ENCODE measurements around the gene KANSL3. TPM values are rescaled to one million over a fixed set of nuclear protein-coding genes. Genes with fewer than 3 reads are reported as not detected.
"Not testable (repeated sequence)": the region's sequence is repeated elsewhere in the genome, so short reads cannot be mapped to it uniquely, and the experiment has no call there.

Gene KANSL3
- total RNA-seq, 1 donor from 2014 or later: 28.2 TPM

GRCh38 chr2:96655526-96655925, 17.4 kb upstream of the KANSL3 start:
- DNase-seq (ENCODE audit: low spot score): no peak

- DNase-seq (ENCODE audit: low spot score): not testable (repeated sequence)
Measured at GRCh38 chr2:96654791-96655190, 16.7 kb upstream of the KANSL3 start.

DNA sequence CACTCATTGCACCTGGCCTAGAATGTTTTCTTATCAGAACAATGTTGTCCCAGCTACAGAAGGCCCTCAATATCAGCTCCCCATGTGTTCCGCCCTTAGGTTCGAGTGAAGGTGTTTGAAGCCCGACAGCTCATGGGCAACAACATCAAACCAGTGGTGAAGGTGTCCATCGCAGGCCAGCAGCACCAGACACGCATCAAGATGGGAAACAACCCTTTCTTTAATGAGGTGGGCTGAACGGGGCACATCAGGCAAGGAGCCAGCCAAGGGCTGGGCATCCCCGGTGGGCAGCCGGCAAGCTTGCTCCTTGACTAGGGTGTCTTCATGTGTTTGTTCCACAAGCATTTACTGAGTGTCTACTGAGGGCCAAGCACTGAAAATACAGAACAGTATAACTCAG, 13.7 kb upstream of the KANSL3 start:
- DNase-seq (ENCODE audit: low spot score): no peak

GRCh38 chr2:96649342-96649741, 11.2 kb upstream of the KANSL3 start:
- DNase-seq (ENCODE audit: low spot score): no peak

DNA sequence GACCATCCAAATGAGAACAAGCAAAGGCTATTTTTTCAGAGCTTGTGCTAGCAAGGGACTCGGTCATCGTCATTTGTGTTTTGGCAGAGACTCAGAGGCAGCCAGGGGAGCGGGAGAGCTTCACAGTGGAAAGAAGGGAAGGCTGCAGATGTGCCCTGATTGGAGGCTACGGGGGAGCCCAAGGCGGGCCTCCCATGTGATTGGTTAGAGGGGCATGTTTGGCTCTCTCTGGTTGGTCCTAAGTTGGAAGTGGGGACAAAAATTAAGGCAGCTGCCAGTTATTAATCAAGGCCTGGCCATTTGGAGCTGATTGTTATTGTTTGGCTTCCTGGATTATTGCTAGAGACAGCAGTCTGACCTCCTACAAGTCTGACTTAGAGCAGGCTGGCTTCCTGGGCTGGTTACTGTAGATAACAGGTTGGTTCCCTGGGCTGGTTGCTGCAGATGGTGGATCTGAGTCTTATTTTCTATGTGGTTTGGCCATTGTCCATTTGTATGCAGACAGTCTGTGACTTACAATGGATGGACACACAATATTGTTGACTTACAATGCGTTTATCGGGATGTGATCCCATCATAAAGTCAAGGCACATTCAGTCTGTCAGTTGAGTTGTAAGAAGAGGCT, 10.3 kb upstream of the KANSL3 start:
- no peak for DNase-seq (ENCODE audit: low spot score)

DNA sequence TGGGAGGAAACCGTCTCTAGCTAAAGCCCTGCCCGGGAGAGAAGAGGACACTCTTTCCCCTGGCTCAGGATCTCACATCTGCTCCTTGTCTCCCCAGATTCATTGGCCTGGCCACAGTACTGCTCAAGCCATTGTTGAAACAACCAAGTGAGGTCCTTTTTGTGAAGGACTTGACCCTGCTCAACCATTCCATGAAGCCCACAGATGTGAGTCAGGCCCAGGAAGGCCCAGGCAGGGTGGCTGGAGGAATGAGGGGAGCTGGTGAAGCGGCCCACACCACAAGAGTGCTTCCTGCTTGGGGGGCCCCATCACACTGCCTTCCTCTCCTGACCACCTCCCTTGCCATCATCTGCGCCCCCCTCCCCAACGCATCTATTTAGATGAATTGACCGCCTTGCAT, 9.6 kb upstream of the KANSL3 start:
- DNase-seq (ENCODE audit: low spot score): no peak

GRCh38 chr2:96642564-96643360, 4.7 kb upstream of the KANSL3 start, which contains the start of gene FER1L5:
FER1L5 (plus strand) TSS chr2:96642764; CDS start chr2:96642837, 73 bp downstream.
- DNase-seq (ENCODE audit: low spot score): peak; percentile 68

- DNase-seq (ENCODE audit: low spot score): peak; percentile 89
Measured at GRCh38 chr2:96637385-96638143, 548 bp downstream of the KANSL3 start.

DNA sequence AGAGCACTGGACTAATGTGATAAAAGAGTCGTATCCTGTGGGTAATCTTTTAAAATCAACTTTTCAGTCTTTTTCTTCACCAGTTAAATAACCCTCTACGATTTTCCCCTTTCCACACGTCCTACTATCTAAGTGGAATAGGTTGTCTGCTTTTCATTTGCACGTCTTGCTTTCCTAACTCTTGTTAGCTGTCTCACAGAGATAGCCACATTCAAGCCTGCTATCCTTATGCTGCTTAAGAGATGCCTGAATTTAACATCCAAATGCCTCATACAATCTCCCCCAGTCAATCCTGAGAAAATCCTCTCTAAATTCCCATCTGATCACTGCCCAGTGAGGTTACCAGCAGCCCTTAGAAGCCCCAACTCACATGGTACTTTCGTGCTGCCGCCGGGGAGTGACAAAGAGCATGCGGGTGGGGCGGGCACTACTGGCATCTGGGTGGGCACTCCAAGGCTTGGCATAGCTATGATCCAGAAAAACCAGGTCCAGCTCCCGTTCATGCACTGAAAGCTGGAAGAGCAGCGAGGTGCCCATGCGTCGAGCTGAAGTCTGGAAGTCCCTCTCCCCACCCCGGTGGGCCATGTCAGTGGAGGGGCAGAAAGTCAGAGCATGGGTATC, 1.5 kb downstream of the KANSL3 start:
- peak; percentile 75 for DNase-seq (ENCODE audit: low spot score)

DNA sequence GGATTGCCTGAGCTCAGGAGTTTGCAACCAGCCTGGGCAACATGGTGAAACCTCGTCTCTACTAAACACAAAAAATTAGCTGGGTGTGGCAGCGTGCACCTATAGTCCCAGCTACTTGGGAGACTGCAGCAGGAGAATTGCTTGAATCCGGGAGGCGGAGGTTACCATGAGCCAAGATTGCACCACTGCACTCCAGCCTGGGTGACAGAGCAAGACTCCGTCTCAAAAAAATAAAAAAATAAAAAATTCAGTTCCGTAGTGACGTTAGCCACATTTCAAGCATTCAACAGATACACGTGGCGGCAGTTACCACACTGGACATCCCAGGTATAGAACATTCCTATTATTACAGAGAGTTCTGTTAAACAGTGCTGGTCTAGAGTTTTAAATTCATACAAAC, 4.5 kb downstream of the KANSL3 start:
- no peak for DNase-seq (ENCODE audit: low spot score)

DNA sequence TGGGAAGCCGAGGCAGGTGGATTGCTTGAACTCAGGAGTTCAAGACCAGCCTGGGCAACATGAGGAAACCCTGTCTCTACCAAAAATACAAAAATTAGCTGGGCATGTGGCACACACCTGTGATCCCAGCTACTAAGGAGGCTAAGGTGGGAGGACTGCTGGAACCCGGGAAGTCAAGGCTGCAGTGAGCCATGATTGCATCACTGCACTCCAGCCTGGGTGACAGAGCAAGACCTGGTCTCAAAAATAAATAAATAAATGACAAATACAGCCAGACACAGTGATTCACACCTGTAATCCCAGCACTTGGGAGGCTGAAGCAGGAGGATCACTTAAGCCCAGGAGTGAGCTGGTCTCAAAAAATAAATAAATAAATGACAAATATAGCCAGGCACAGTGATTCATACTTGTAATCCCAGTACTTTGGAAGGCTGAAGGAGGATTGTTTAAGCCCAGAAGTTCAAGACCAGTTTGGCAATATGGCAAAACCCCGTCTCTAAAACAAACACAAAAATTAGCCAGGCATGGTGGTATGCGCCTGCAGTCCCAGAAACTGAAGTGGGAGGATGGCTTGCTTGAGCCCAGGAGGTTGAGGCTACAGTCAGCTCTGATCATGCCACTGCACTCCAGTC, 6.2 kb downstream of the KANSL3 start:
- DNase-seq (ENCODE audit: low spot score): peak; percentile 10

GRCh38 chr2:96626553-96626942, 11.6 kb downstream of the KANSL3 start:
- no peak for DNase-seq (ENCODE audit: low spot score)

- no peak for DNase-seq (ENCODE audit: low spot score)
Measured at GRCh38 chr2:96625571-96626552, 12.2 kb downstream of the KANSL3 start.

- peak; percentile 10 for DNase-seq (ENCODE audit: low spot score)
Measured at GRCh38 chr2:96623116-96623515, 15.0 kb downstream of the KANSL3 start.

DNA sequence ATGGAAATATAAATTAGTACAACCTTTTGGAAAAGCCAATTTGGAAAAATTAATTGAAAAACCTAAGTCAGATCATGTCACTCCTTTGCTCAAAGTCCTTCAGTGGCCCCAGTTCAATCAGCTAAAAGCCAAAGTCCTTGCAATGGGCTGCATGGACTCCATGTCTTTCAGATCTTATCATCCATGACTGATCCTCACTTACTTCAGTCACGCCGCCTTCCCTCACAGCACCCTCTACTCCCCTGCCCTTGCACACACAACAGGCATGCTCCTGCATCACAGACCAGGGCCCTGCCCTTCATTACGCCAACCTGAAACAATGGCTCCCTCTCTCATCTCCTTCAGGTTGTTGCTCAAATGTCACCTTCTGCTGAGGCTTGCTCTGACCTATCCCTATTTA, 15.6 kb downstream of the KANSL3 start:
- no peak for DNase-seq (ENCODE audit: low spot score)

- peak; percentile 19 for DNase-seq (ENCODE audit: low spot score)
Measured at GRCh38 chr2:96618596-96619283, 19.4 kb downstream of the KANSL3 start.

DNA sequence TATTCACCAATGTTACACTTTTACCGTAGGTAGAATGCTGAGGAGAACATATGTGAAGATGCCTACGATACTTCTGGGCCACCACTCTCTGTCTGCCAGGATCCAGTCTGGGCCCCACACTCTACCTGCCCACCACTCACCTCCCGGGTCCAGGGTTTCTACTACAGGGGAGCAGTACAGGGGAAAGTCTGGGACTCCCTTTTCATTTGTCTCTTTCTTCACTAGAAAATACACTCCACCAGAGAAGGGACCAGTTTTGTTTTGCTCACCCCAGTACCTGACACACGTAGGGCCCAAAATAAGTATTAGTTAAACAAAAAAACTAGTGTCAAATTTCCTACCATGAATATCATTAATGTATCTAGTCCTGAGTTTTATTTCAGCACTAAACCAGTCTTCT, 21.1 kb downstream of the KANSL3 start:
- DNase-seq (ENCODE audit: low spot score): no peak

DNA sequence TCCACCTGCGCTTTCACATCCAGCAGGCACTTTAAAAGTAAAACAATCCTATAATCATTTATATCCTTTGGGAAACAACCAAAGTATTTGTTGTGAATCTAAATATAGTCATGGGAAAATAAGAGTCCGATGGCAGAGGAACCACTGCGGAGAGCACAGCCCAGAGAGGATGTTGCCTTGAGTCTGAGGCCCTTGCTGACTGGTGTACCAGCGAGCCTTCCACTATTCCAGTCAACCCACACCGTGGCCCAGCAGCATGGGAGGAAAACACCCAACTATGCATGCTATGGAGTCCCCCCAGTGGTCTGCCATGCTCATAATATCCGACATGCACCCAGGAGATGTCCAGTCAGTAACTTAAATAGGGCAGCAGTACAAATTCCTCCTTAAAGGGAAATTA, 21.6 kb downstream of the KANSL3 start:
- no peak for DNase-seq (ENCODE audit: low spot score)

DNA sequence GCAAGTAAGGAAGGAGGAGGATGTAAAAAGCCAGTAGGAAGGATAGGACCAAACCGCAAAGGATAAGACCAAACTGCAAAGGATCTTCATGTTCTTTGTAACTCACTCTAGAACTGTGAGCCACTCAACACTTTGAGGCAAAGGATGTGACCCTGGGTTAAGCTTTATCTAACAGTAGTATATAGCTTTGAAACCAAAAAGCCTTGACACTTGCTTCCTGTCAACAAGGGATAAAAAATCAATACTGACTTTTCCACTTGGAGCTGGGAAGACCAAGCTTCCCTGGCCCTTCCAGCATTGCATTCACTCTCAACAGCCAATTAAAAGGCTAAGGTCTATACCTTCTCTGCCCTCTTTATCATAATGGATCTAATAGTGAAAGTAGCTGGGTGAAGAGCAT, 22.0 kb downstream of the KANSL3 start:
- no peak for DNase-seq (ENCODE audit: low spot score)

Data from umbilical cord (tissue), 2 donors.